Measurements from ENCODE around the gene ALOX5AP.

DNA sequence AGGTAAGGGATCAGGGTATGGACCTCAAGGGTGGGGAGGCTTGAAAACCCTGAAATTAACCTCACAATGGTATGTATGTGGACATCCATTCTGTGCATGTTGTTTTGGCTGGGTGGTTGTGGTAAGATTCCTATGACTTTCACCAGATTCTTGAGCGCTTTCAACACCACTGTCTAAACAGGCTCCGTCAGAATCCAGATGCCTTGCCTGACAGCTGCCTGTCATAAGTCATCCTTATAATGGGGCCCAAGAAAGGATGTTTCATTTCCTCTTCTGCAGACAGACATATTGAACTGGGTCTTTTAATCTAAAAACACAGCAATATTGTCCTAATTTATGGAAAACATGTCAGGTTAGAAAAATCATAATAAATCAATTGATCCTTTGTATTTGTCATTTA, 41.3 kb downstream of the ALOX5AP start:
- TF ChIP-seq EZH2 (IDR thresholded peaks at IDR 0.05; ENCODE audit: insufficient read depth, low read length) = no peak
- TF ChIP-seq, protein P1, sequence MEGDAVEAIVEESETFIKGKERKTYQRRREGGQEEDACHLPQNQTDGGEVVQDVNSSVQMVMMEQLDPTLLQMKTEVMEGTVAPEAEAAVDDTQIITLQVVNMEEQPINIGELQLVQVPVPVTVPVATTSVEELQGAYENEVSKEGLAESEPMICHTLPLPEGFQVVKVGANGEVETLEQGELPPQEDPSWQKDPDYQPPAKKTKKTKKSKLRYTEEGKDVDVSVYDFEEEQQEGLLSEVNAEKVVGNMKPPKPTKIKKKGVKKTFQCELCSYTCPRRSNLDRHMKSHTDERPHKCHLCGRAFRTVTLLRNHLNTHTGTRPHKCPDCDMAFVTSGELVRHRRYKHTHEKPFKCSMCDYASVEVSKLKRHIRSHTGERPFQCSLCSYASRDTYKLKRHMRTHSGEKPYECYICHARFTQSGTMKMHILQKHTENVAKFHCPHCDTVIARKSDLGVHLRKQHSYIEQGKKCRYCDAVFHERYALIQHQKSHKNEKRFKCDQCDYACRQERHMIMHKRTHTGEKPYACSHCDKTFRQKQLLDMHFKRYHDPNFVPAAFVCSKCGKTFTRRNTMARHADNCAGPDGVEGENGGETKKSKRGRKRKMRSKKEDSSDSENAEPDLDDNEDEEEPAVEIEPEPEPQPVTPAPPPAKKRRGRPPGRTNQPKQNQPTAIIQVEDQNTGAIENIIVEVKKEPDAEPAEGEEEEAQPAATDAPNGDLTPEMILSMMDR (IDR thresholded peaks at IDR 0.05; ENCODE audit: insufficient read depth, low read depth, low read length) = no peak

All from astrocyte (in vitro differentiated cells and primary cell).